ENCODE data around the gene VEPH1. TPM values are rescaled to one million over a fixed set of nuclear protein-coding genes. Genes with fewer than 3 reads are reported as not detected.

The VEPH1 gene
- total RNA-seq, 1 experiment from 2014 or later = 0.32 TPM

GRCh38 chr3:157410945-157411344, 92.3 kb downstream of the VEPH1 start:
- CTCF ChIA-PET = no interaction called here
- no peaks in the 10 kb centered on the region for H3K4me1 ChIP-seq (ENCODE audit: insufficient read depth, low read length, poor library complexity, severe bottlenecking)

GRCh38 chr3:157409516-157409915, 93.7 kb downstream of the VEPH1 start:
- ChIA-PET POLR2A (ENCODE audit: low non-redundant PET) (no interaction called here), CTCF (no interaction called here)
- Histone ChIP-seq H3K36me3 (ENCODE audit: insufficient read depth, low read length, poor library complexity, severe bottlenecking) (no peaks in the 10 kb centered on the region), H3K4me3 (ENCODE audit: low read depth, low read length, poor library complexity, severe bottlenecking) (no peak overlapping the region), H3K27me3 (replicated peaks; ENCODE audit: insufficient read depth, low read depth, low read length, poor library complexity) (no peaks in the 10 kb centered on the region), H3K4me1 (ENCODE audit: insufficient read depth, low read length, poor library complexity, severe bottlenecking) (no peaks in the 10 kb centered on the region), H3K27ac (ENCODE audit: low read depth, low read length, poor library complexity, severe bottlenecking) (no peak overlapping the region), H3K9me3 (ENCODE audit: low read depth, low read length, poor library complexity, severe bottlenecking) (no peaks in the 10 kb centered on the region)
- no TSS peak for BruUV-seq (replicated peaks)
- intact Hi-C loops (cut with micrococcal nuclease; ENCODE audit: unreplicated experiment) = no loop called here
- TF ChIP-seq CTCF (conservative IDR thresholded peaks at IDR 0.05; ENCODE audit: low read depth, low read length) (no peak), EZH2 (IDR thresholded peaks at IDR 0.05; ENCODE audit: borderline replicate concordance, low read depth, low read length, poor library complexity, severe bottlenecking) (no peak)
- no peak for DNase-seq (ENCODE audit: low spot score)

More at GRCh38 chr3:157410945-157411344, 92.3 kb downstream of the VEPH1 start:
- intact Hi-C loops (cut with micrococcal nuclease; ENCODE audit: unreplicated experiment) = no loop called here
- TF ChIP-seq EZH2 (IDR thresholded peaks at IDR 0.05; ENCODE audit: borderline replicate concordance, low read depth, low read length, poor library complexity, severe bottlenecking) (no peak), CTCF (conservative IDR thresholded peaks at IDR 0.05; ENCODE audit: low read depth, low read length) (no peak)
- no peak for DNase-seq (ENCODE audit: low spot score)
- Histone ChIP-seq H3K36me3 (ENCODE audit: insufficient read depth, low read length, poor library complexity, severe bottlenecking) (no peaks in the 10 kb centered on the region), H3K27me3 (replicated peaks; ENCODE audit: insufficient read depth, low read depth, low read length, poor library complexity) (no peaks in the 10 kb centered on the region), H3K4me3 (ENCODE audit: low read depth, low read length, poor library complexity, severe bottlenecking) (no peak overlapping the region), H3K9me3 (ENCODE audit: low read depth, low read length, poor library complexity, severe bottlenecking) (no peaks in the 10 kb centered on the region), H3K27ac (ENCODE audit: low read depth, low read length, poor library complexity, severe bottlenecking) (no peak overlapping the region)
- BruUV-seq (replicated peaks) = no TSS peak
- POLR2A ChIA-PET (ENCODE audit: low non-redundant PET) = no interaction called here

GRCh38 chr3:157408499-157409149, 94.6 kb downstream of the VEPH1 start:
- POLR2A ChIA-PET (ENCODE audit: low non-redundant PET) = interaction anchor here (0.7 kb wide), 1 partner anchor 22 kb away, joined by 3 read pairs; no protein-coding TSS in a partner anchor
- intact Hi-C loops (cut with micrococcal nuclease; ENCODE audit: unreplicated experiment) = no loop called here
- DNase-seq (ENCODE audit: low spot score) = no peak
- Histone ChIP-seq H3K4me3 (ENCODE audit: low read depth, low read length, poor library complexity, severe bottlenecking) (no peak overlapping the region), H3K9me3 (ENCODE audit: low read depth, low read length, poor library complexity, severe bottlenecking) (no peaks in the 10 kb centered on the region), H3K36me3 (ENCODE audit: insufficient read depth, low read length, poor library complexity, severe bottlenecking) (no peaks in the 10 kb centered on the region), H3K27me3 (replicated peaks; ENCODE audit: insufficient read depth, low read depth, low read length, poor library complexity) (no peaks in the 10 kb centered on the region), H3K27ac (ENCODE audit: low read depth, low read length, poor library complexity, severe bottlenecking) (no peak overlapping the region), H3K4me1 (ENCODE audit: insufficient read depth, low read length, poor library complexity, severe bottlenecking) (no peaks in the 10 kb centered on the region)
- TF ChIP-seq CTCF (conservative IDR thresholded peaks at IDR 0.05; ENCODE audit: low read depth, low read length) (no peak), EZH2 (IDR thresholded peaks at IDR 0.05; ENCODE audit: borderline replicate concordance, low read depth, low read length, poor library complexity, severe bottlenecking) (no peak)
- no TSS peak for BruUV-seq (replicated peaks)
- CTCF ChIA-PET = no interaction called here

Data from A673 (cell line).